GM21526 (cell line): Measurements from ENCODE around the gene IFNL3.
"Not testable (repeated sequence)": the region's sequence is repeated elsewhere in the genome, so short reads cannot be mapped to it uniquely, and the experiment has no call there.

Experiments
- ATAC-seq: cut with Tn5 transposase; IDR thresholded peaks from one replicate; pipeline ENCODE4 v1.9.1; 2021; ENCODE audit warnings: moderate library complexity; ENCODE audit not compliant: unreplicated experiment, low FRiP score

The IFNL3 gene

GRCh38 chr19:39218230-39219007, 26.4 kb downstream of the IFNL3 start:
- ATAC-seq, result no peak

GRCh38 chr19:39217094-39217493, 27.7 kb downstream of the IFNL3 start:
- no peak for ATAC-seq

DNA sequence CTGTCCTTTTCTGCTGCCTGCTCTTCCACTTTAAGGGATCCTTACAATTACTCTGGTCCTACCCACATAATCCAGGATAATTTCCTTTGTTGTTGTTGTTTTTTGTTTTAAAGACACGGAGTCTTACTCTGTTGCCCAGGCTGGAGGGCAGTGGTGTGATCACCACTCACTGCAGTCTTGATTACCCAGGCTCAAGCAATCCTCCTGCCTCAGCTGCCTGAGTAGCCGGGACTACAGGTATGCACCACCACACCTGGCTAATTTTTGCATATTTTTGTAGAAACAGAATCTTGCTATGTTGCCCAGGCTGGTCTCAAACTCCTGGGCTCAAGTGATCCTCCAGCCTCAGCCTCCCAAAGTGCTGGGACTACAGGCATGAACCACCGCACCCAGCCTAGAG, 29.5 kb downstream of the IFNL3 start:
- ATAC-seq, result not testable (repeated sequence)

DNA sequence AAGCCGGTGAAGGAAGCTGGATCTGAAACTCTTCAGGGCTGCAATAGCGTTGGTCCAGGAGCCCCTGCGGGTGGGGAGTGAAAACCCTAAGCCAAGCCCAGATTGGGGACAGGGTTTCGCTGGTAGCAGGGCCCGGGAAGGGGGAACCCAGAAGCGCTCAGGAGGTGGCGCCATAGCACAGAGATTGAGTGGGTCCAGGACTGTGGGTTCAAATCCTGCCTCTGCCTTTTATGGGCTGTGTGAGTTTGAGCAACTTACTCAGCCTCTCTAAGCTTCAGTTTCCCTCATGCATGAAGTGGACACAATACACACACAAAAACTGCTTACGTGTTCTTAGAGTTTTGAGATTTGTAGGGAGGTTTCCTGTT, 32.4 kb downstream of the IFNL3 start:
- no peak for ATAC-seq

- ATAC-seq, result no peak
Observed at GRCh38 chr19:39211731-39212374, 33.0 kb downstream of the IFNL3 start.

DNA sequence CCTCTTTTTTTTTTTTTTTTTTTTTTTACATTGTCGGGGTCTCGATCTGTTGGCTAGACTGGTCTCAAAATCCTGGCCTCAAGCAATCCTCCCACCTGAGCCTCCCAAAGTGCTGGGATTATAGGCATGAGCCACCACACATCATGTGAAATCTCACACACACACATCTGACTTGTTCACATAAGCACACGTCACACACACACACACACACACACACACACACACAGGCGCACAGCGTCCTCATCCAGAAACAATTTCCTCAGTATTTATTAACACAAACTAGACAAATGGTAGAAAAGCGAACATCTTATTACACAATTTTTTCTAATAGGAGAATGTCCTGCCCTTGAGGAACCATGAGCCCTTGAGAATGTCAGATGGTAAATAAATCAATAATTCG, 35.6 kb downstream of the IFNL3 start:
- ATAC-seq, result no peak

DNA sequence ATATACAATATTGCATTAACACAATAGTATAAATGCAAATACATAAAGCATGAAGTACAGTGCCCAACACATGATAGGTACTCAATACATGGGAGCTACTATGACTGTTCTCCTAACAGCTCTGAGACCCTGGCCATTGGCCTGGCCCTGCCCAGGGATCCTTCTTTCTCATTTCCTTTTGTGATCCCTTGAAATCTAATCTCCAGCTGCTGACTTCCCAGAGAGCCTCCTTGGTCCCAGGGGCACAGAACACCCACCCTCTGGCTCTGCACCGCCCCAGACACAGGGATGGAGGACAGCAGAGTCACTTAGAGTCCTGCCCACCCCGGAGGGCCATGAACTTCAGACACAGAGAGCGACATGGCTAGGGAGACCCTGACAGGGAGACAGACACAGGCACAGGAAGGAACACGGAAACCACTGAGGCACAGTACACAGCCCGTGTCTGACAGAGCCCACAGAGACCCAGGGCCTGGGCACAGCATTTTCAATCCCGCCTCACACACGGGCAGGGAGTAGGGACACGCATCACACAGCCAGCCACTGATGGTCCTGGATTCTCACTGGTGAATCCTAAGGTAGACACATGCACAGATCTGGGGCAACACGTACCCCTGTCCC, 36.5 kb downstream of the IFNL3 start:
- ATAC-seq, result no peak

DNA sequence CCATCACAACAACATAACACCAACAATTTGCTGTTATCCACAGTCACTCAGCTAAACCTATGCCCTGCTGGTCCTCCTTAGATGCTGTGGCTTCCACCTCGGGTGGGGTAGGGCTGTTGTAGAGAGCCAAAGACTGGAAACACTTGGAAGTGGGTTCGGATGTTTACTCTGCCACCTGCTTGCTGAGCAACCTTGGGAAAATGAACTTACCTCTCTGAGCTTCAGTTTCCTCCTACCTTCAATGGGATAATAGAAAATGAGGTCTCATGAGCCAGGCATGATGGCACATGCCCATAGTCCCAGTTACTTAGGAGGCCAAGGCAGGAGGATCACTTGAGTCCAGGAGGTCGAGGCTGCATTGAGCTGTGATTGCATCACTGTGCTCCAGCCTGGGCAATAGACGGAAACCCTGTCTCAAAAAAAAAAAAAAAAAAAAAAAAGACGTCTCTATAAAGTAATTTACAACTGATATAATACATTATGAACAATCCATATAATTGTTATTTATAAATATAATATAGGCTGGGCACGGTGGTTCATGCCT, 37.4 kb downstream of the IFNL3 start:
- ATAC-seq, result no peak

- ATAC-seq, result no peak
Observed at GRCh38 chr19:39206122-39206521, 38.7 kb downstream of the IFNL3 start.

DNA sequence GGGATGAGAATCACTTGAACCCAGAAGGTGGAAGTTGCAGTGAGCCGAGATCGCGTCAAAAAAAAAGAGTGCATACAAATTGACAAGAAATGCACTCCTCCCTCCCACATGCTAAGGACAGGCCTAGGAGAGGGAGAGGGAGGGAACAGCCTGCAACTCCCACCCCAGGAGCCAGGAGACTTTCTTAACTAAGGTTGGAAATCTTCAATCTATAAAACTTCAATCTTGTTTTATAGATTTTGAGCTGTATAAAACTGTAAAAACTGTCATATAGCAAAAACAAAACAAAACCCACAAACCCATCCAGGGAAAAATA, 39.4 kb downstream of the IFNL3 start:
- ATAC-seq, result no peak

DNA sequence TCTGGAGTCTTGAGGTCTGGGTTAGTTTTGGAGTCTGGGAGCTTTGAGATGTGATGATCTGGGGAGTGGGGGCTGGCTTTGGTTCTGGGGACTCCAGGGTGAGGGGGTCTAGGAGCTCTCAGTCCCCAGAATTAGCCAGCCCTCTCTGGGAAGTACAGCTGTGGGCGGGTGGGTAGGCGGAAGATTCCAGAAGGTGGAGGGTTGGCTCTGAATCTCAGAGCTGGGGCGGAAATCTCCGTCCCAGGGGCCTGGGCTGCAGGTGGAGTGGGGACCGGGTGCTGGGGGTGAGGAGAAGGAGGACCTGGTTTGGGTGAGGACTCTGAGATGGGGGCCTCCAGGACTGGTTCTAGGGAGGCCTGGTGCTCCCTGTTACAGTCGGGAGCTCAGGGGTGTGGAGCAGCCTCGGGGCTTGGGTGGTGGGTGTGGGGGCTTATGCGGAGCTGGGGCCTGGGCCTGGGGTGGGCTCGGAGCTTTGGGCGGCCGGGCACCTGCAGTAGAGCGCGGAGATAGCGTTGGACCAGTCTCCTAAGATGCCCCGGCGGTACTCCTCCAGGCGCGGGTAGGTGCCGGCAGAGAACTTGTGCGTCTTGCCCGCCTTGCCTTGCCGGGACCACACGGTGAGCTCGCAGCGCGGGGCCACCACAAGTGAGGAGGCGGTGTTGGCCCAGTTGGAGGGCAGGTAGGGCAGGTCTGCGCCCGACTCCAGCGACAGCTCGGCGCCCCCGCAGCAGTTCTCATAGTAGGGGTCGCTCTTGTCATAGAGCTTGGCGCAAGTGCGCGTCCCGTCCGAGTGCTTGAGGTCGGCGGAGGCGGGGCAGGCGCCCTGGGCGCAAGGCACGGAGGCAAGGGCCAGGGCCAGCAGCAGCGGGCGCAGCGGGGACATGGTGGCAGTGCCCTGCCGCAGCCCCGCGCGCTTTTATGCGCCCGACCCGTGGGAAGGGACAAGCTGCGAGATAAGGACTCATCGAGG, 41.1 kb downstream of the IFNL3 start, which contains the start of gene SYCN:
Gene SYCN (minus strand): TSS at position 892 of the 970 bp plus-strand sequence. CDS start 9 bp downstream, at position 883.
- no peak for ATAC-seq

DNA sequence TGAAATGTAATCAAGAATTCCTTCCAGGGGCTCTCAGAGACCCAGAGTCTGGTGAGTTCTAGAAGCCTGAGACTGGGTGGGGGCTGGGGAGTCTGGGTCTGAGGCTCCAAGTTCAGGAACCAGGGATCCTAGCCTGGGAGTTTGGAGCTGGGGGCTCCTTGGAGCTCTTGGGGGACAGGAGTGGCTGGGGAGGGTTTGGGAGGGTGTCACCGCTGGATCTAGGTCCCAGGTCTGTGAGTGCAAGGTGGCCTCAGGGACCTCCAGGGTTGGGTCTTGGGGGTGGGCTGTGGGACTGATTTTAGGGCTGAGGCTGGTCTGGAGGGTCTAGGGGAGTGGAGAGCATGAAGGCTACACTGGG, 41.8 kb downstream of the IFNL3 start:
- no peak for ATAC-seq

- ATAC-seq, result no peak
Observed at GRCh38 chr19:39200803-39201115, 44.0 kb downstream of the IFNL3 start.

GRCh38 chr19:39200066-39200802, 44.6 kb downstream of the IFNL3 start:
- ATAC-seq, result no peak

DNA sequence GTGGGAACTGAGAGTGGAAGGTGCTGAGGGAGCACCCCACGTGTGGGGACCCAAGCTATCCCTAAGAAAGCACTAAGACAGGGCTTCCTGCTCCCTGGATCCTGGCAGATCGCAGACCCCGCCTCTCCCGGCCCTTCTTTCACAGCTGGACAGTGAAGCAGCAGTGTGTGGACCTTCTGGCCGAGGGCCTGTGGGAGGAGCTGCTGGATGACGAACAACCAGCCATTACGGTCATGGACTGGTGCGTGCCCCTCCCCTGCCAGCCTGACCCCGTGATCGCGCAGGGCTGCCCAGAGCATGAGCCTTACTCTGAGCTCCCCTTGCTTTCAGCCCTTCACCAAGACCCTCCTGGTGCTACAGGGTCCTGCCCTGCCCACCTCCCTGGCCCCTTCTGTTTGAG, 45.8 kb downstream of the IFNL3 start:
- ATAC-seq, result no peak

- ATAC-seq, result no peak
Observed at GRCh38 chr19:39197808-39198207, 47.0 kb downstream of the IFNL3 start.

GRCh38 chr19:39196860-39197562, 47.8 kb downstream of the IFNL3 start, which contains the start of gene NCCRP1:
NCCRP1 (plus strand) TSS chr19:39196964; CDS start chr19:39196983, 19 bp downstream.
- ATAC-seq, result no peak

DNA sequence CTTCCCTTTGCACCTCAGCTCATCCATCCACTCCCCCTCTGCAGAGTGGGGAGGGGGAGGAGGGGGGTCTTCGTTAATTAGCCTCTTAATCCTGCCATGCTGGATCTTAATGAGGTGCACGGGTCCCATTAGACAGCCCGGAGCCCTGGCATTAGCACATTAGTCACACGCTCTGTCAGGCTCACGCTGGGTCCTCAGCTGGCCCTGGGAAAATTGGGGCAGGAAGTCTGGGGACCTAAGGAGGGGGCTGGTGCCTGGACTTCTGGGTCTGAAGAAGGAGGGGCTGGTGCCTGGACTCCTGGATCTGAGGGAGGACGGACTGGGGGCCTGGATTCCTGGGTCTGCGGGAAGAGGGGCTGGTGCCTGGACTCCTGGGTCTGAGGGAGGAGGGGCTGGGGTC, 48.5 kb downstream of the IFNL3 start:
- no peak for ATAC-seq

DNA sequence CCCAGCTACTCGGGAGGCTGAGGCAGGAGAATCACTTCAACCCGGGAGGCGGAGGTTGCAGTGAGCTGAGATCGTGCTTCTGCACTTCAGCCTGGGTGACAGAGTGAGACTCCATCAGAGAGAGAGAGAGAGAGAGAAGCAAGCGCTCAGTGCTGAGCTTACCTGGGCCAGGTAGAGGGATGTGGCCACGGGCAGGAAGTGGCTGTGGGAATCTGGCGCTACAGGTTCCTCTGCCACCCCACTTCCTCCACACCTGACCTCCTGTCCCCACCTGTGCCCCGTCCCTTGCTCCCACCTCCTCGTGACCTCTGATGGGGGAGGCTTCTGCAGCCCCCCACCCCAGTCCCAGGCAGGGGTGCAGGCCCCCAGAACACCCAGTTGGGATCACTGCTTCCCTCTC, 49.1 kb downstream of the IFNL3 start:
- no peak for ATAC-seq
